ENCODE data around the gene THSD4.
"Not testable (repeated sequence)": the region's sequence is repeated elsewhere in the genome, so short reads cannot be mapped to it uniquely, and the experiment has no call there.

The THSD4 gene

GRCh38 chr15:71124937-71125790 is 9.9 kb downstream of the THSD4 start:
- no peak for DNase-seq (ENCODE audit: low read depth)

DNA sequence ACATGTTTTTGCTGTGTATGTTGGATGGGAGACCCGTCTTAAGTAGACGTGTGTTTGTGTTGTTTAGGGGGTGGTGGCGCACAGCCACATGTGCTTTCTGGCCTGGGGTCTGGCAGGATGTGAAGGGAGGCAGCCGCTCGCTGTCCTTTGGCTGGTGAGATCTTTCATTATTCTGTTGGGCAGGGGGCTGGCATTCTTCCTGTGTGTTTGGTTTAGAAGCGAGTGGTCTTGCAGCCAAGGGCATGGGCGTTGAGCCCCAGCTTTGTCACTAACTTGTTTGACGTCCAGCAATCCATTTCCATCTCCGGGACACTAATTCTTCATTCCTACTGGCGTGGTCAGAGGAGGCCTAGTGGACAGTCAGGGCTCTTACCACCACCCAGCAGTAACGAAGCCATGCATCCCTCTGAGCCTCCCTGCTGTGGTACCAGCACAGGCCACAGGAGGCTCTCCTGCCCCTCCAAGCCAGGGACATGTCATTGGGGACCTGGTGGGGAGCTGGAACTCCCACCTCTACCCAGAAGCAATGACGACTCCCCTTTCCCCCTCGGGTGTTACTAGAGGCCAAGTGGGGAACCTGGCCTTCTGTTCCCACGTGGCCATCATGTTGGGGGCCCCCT is 10.7 kb downstream of the THSD4 start:
- no peak for DNase-seq (ENCODE audit: low read depth)

- DNase-seq (ENCODE audit: low read depth) = no peak
Observed at GRCh38 chr15:71127083-71127482, 11.8 kb downstream of the THSD4 start.

DNA sequence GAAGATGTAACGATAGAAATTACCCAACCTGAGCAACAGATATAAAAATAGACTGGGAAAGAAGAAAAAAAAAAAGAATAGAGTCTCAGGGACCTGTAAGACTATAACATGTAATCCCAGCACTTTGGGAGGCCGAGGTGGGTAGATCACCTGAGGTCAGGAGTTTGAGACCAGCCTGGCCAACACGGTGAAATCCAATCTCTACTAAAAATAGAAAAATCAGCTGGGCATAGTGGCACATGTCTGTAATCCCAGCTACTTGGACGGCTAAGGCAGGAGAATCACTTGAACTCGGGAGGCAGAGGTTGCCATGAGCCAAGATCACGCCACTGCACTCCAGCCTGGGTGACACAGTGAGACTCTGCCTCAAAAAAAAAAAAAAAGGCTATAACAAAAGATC is 12.9 kb downstream of the THSD4 start:
- DNase-seq (ENCODE audit: low read depth) = not testable (repeated sequence)

DNA sequence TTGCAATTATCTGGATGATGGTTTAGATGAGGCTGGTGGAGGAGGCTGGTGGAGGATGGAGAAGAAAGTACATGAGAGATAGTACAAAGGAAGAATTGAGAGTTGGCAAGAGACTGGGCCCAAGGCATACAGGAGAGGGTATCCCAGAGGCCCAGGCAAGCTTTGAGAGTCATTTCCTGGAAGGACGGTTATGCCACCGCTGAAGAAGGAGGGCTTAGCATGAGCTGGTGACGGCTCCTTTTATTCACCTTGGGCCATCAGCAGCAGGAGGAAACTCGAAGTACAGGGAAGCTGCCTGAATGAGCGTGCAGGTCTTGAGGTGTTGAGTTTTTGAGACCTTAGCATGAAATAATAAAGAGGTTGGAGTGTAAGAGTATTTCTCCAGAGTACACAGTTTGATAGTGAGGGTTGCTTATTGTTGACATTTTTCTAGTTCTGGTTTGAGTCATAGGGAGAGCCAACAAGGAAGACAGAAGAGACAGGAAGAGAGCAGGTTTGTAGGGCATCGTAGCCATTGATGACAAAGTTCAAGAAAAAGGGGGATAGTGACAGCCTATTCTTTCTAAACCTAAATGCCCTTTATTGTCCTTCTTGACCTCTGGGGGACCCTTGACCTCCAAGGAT is 13.8 kb downstream of the THSD4 start:
- DNase-seq (ENCODE audit: low read depth) = no peak

- no peak for DNase-seq (ENCODE audit: low read depth)
Observed at GRCh38 chr15:71129669-71130068, 14.4 kb downstream of the THSD4 start.

DNA sequence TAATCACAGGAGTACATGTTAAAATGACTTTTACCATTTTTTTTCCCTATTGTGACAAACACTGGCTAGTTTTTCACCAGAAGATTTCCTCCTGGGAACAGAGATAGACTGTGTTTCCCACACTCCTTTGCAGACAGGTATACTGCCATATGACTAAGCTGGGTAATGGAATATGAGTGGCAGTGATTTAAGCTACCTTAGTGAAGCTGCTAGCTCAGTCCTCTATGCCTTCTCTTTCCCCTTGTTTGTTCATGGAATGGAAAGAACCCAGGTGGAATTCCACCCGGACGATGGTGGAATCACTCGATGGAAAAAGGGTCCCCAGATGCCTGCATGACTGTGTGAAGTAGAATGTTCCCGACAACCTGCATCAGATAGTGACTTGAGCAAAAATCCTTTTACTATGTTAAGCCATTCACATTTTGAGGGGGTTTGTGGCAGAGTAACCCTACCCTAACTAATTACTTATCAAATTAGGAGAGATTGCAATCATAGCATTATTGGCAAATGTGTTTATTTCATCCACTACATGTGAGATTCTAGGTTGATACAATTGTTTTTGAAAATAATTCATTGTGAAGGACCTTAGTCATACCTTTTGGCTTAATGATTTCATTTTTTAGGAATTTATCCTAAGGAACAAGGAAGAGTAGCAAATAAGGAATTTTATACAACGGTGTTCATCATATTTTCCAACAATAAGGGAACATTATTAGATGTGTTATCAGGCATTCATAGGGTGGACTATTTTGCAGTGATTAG is 16.5 kb downstream of the THSD4 start:
- no peak for DNase-seq (ENCODE audit: low read depth)

DNA sequence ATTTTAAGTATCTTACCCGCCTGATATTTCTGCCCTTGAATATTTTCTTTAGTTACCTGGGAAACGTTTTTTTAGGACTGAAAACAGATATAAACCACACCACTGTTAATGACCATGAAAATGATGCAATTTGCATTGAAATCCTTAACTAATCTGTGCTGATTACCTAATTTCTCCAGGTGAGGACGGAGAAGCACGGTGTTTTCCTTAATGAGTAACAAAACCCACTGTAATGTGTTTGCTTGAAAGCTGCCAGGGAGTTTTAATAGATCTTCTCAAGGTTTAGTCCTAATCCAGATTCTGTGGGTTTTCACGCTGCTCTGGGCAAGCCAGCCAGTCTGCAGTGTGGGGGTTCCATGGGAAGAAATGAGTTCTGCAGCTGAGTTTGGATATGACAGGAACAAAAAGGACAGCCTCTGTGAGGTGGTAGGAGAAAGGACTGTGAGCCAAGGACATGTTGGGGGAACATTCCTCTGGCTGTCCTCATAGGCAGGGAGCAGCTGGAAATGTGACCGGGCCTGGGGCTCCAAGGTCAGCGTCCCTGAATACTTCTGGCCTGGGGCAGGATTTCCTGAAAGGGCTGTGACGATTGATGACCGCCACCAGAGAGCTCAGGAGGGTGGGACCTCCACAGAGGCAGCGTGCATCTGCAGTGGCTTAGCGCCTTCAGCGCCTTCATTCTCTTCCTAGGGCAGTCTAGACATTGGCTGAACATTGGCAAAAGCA is 18.6 kb downstream of the THSD4 start:
- no peak for DNase-seq (ENCODE audit: low read depth)

DNA sequence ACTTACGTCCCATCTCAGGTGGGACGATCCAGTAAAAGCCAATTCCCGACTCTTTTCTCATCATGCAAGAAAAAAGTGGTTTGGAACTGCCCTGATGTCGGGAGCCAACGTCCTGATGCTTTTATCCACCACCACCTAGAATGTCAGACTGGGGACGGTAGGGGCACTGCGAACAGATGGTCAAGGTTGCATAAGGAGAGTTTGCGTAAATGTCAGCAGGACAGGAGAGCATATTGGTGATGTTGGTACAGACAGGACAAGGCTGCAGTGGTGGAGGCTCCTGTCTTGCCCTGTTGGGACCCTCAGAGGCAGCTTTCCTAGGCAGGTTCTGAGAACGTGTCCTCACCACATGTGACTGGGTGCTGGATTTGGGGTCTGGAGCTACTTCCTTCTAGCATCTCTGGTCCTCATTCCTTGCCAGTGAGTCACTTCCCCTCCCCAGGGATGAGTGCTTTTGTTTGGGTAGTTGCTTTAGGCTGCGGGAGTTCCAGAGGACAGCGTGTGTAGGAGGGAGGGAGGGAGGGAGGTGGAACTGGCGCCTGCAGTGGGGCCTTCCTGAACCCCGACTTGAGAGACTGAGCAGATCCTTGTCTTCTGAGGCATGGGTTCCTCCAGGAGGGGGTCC is 21.0 kb downstream of the THSD4 start:
- DNase-seq (ENCODE audit: low read depth) = peak; percentile 75

- DNase-seq (ENCODE audit: low read depth) = no peak
Observed at GRCh38 chr15:71136793-71137518, 21.7 kb downstream of the THSD4 start.

- no peak for DNase-seq (ENCODE audit: low read depth)
Observed at GRCh38 chr15:71138473-71138872, 23.2 kb downstream of the THSD4 start.

DNA sequence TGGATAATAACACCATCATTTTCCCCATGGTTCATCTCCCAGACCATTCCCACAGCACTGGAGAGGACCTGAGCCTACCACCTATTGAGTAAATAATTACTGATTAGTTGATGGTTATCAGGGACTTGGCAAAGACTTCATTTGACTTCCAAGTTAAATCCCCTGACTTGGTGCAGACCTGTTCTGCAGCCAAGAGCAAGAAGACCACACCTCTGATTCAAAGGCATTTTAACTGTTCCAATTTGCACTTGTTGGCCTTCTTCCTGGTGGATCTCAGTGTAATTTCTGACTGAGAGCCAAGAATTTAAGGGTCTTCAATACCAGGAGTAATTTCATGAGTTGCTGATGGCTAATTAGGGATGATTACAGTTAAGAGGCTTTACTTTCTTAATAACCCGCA is 24.0 kb downstream of the THSD4 start:
- DNase-seq (ENCODE audit: low read depth) = no peak

GRCh38 chr15:71141572-71141971 is 26.3 kb downstream of the THSD4 start:
- no peak for DNase-seq (ENCODE audit: low read depth)

GRCh38 chr15:71142780-71143179 is 27.5 kb downstream of the THSD4 start:
- DNase-seq (ENCODE audit: low read depth) = no peak

DNA sequence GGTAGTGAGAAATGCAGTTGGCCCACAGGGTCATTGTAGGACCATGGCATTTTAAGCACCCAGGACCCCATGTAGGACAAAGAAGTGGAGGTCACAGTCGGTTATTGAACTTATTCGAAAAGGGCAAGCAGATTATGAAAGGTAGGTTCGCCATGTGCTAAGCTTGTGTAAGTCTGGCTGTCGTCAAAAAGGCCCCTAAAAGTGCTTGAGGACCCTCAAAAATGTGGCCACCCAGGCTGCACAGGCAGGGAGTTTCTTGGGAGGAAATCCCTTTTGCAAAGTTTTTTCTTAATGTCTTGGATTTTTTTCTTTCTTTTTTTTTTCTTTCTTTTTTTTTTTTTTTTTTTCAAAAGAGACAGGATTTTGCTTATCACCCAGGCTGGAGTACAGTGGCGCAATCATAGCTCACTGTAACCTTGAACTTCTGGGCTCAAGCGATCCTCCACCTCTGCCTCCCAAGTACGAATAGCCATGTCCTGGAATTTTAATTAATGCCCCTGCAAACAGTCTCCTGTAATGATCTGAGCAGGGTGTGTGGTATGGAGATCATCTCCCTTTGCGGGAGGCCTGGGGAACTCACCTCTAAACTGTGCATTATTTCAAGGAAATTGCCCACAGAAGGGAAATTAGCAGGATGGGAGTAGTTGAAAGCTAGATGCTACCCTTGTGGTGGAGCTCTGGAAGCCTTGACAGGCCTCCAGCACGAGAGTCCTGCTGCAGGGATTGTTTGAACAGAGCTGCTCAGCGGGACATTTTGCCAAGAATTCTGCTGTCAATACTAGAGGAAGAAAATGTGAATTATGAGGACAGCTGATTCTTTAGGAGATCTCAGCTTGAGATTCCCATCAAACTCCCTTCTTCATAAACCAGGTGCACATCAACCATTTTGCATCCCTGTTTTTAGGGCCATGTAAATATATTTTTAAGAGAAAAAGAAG is 28.4 kb downstream of the THSD4 start:
- DNase-seq (ENCODE audit: low read depth) = no peak

DNA sequence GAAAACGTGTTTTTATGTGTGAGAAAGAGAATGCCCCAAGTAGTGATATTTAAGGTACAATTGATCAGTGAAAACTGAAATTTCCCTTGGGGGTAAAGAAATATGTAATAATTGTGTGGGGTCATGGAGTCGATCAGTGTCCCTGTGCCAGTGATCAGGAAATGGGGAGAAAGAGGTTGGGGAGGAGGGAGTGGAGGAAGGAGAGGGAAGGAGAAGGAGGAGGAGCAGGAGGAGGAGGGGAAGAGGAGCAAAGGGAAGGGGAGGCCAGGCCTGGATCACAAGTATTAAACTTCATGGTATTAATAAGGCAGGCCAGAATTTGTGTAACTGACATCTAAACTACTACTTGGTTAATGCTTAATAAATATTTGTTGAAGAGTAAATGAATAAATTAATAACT is 30.4 kb downstream of the THSD4 start:
- DNase-seq (ENCODE audit: low read depth) = no peak

GRCh38 chr15:71146580-71146982 is 31.3 kb downstream of the THSD4 start:
- DNase-seq (ENCODE audit: low read depth) = no peak

- no peak for DNase-seq (ENCODE audit: low read depth)
Observed at GRCh38 chr15:71148048-71148447, 32.8 kb downstream of the THSD4 start.

Data from fibroblast of gingiva (primary cell).